Activated CD8-positive, alpha-beta memory T cell treated with anti-CD3 and anti-CD28 coated beads for 48 hours (primary cell): ENCODE measurements around the gene TOM1L2.

Experiments
- DNase-seq, 3 experiments: peaks; one replicate each; pipeline ENCODE4 v3.0.0-alpha.2; 2020; ENCODE audit warnings: low read depth in 2 of 3, low spot score in 2 of 3

Gene TOM1L2

DNA sequence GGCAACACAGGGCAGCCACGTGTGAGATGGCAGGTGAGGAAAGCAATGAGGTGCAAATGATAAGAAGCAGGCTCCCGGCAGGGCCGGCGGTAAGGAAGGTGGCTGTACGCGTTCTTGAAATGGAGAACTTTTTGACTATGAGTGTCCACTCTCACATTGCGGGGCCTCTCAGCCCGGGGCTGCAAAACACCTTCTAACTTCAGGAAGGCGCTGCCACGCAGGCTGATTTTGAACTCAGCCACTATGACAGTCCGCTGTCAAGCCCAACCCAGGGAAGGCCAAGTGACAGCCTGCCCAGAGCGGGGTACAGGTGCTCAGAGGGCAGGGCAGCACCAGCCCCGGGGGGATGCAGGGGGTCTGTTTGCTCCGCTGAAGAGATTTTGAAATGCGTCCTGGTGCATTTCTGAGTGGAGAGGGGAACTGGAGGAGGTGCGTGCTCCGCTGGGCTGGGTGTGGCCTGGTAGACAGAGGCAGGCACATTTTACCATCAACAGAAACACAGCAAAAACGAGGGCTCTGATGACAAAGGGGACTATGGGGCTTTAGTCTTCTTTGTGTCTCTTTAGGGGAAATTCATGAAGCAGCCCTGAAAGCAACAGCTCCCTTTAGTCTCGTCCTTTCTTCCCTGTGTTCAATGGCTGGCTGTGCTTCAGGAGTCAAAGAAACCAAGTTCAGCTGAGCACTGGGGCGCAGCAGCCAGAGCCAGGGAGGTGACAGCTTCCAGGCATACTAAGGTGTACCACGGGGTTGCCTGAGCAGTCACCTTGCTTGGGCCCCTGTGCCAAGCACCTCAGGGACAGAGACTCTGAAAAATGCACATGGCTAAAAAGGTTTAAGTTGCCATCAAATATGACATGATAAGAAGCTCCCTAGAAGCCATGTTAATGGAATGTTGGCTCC lies 120.8 kb downstream of the TOM1L2 start:
- DNase-seq, result no peak

DNA sequence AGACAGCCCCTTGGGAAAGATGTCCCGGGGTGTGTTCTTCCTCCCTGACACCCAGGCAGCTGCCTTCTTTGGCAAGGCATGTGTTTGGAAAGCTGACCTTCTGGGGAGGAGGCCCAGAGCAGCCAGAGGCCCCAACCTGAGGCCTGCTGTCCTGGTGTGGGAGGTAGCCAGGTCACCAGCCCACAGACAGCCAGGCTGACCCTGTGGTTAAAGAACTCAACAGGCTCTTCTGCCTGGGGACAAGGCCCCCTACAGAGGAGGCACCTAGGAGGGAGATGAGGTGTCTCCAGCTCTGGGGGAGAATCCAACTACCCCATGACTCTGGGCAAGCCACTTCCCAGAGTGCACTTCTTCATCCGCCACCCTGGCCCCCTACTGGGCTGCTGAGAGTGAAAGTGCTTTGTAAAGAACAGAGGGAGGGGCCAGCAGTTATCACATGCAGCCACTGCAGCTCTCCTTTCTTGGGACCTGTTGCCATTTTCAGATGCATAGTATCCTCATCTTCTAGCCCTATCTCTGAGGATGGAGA lies 122.3 kb downstream of the TOM1L2 start:
- peak in 1 of 3 experiments; percentile 56 for DNase-seq

DNA sequence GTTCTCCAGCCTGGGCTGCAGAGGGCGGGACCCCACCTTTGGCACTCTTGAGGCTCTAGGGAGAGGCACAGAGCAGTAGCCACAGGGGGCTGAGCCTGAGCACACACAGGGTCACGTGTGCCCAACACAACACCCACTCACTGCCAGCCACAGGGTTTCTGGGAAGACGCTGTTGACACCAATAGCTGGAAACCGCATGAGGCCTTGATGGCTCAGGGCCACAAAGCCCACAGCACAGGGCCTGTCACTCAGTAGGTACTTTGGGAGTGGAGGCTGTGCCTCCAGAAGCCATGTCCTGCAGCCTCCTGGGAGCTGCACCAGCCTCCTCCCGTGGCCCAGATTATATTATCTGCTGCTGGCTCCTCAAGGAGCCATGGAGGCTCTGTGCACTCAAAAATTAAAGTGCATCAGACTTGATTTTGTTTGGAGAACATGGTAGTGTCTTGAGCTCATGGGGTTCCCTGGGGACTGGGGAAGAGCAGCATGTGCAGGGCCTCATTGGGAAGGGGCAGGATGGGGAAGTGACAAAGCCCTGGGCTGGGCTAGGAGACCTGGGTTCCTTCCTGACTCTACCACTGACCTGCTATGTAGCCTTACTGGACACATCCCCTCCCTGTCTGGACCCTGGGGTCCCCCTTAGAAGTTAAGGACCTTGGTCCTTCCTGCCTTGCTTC lies 122.9 kb downstream of the TOM1L2 start:
- peak; percentile 68 to 73 (median 71) for DNase-seq

DNA sequence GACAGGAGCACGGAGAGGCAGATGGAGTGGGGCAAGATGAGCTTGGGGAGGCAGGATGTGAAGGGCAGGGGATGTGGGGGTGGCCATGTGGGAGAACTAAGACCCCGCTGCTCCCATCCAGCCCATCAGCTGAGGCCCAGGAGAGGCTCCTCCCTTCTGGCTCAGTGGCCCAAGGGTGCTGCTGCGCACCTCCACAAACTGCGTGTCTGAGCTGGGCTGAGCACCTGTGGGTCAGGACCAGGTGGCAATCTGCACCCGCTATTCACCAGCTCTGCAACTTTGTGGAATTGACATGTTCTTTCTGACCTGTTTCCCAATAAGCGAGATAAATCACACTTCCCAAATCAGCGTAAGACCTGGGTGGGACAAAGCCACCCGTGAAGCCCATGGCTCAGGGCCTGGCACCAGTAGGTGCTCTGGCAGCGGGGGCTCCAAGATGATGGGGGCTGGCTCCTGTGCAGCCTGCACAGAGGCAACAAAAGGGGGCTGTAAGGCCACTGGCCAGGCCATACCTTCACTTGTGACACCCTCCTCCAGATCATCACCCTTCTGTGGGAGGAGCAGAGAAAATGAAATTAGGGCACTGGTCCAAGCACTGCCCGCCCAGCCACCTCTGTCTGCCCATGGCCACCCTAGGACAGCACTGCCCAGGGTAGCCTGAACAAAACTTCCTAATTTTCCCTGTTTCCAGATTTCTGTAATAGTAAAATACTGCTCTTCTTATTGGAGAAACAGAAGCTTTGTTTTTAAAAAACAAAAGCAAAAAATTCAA lies 123.7 kb downstream of the TOM1L2 start:
- DNase-seq, result no peak

DNA sequence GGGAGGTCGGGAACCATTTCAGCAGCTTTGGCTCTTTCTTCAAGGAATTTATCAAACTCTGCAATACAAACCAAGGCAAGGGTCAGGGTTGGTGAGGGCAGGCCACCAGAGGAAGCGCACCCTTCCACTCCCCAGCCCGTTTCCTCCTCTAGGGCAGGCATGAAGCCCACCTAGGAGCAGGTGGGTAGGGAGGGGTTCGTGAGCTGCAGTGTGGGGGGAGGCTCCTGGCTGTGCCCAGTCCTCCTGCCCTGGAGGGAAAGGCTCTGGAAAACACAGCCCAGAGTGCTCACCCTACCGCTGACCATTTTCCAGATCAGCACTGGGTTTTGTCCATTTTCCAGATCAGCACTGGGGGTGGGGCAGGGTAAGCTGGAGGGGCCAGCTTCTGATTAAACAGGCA lies 124.5 kb downstream of the TOM1L2 start:
- DNase-seq, result no peak

DNA sequence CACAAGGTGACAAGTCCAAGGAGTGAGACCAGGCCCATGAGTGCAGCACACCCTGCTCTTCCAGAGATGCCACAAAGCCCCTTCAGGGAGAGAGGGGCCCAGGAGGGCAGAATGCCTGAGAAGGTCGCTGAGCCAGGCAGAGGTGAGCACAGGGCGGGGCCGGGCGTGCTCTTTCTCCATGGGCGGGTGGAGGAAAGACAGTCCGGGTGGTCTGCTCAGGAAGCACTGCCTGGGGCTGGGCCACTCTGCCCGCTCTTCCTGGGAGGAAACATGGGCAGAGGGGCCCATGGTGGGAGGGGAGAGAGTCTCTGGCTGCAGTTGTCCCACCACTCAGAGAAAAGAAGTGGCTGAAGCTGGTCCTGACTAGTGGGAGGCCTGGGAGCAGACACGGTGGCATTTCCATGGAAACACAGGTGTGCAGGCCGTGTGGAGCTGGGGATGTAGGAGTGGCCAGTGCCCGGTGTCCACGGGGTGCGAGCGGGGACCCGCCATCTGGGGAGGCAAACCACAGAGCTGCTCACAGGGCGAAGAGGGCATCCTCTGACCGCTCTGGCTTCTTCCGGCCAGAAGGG lies 125.0 kb downstream of the TOM1L2 start:
- DNase-seq, result no peak

DNA sequence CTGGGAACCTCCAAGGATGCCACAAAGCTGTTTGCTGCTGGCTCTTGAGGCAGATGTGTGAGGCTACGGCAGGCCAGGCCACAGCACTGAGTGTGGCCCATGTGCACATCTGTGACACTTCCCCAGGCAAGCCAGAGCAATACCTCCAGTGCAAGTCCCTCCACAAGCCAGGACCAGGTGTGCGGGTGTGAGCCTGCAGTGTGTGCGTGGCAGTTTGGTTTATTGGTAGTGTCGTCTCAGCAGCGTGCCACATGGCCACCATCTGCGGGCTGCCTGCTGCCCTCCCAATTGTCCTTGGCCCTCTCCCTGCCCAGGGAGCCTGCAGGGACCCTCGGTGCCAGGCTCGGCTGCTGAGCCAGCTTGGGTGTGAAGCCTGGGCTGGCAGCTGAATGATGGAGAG lies 125.6 kb downstream of the TOM1L2 start:
- no peak for DNase-seq

DNA sequence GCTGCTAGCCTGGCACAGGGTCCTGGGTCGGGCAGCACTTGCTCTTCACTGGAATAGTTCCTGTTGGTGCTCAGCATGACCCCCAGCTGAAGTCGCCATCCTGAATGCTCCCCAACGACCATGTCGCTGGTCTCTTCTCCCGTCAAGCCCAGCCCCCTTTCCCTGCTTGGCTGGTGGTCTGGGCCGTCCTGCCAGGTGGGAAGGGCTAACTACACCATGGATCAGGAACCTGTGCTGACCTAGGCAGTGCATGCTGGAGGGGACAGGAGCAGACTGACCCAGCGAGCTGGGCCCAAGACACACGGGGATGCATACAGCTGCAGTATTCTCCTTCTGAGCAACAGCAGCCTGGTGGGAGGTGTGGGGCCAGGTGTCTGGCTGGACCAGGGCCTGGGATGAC lies 126.2 kb downstream of the TOM1L2 start:
- no peak for DNase-seq

DNA sequence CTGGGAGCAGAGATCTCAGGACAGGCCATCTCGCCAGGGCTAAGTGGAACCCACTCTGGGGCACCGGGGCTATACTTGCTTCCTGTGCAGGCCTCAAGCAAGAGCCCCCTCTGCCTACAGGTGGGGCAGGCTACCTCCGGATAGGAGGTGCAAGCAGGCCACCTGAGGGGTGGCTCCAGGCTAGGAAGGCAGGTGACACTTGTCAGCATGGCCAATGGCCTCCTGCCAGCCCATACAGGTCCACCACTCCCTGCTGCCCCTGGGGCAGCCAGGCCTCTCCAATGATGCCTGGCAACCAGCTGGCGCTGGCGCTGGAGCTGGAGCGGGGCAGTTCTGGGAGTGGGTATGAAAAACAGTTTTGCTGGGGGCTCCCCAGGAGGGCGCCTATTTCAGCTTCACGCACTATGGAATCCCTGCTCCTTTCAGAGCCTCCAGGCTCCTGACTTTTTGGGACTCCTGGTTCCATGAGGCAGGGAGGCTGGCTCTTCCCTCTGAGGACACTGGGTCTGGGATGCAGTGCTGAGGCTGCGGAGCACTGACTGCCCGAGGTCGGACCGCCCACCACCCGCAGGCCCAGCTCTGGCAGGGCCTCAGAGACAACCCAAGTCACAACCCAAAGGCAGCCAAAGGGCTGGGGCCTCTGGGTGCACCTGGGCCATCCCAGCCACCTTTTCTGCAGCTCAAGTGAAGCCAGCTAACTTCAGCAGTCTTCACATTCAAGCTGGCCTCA lies 127.0 kb downstream of the TOM1L2 start:
- no peak for DNase-seq

DNA sequence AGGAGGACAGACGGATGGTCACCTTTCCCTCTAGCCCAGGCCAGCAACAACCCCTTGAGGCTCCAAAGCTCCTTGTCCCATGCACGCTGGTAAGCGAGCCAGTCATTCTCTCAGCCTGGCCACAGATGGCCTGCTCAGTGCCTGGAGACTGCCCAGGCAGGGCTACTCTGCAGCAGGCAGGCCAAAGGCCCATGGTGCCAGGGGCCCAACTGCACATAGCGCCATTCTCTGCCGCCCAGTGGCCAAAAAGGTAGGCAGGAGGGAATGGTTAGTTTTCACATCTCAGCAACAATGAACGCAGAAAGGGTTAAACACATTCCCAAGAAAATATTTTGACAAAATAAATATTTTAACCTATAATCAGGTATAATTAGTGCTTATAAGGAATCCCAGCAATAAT lies 127.7 kb downstream of the TOM1L2 start:
- DNase-seq, result no peak

DNA sequence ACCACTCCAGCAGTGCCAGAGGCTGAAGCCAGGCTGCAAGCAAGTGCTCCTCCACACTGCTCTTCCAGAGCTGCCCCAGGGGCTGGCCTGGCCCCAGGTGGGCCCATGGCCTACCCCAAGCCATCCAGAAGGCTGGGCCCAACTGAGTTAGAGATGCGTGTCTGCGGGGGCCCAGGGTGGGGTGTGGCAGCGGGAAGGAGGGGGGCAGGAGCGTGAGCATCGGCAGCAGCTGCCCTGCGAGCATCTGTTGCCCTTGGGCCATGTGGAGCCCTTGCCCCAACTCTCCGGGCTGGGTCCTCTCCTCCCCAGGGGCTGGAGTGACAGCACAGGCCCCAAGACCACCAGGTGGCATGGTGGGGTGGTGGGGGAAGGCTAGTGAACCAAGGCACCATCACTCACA lies 128.1 kb downstream of the TOM1L2 start:
- DNase-seq, result no peak

DNA sequence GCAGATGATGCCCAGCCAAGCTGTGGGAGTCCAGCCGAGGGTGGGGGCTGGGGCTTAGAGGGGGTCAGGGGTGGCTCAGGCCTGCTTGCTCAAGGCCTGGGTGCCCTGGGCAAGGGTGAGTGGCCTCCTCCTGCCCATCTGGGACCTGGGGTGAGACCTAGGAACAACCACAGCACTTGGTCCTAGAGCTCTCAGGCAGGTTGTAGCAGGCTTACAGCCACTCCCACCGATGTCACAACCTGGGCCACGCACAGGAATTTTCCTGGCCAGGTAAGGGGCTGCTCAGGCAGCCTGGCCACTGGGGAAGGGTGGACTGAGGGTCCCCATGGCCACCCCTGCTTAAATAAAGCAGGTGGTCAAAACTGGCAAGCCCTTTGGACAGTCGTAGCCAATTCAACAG lies 129.1 kb downstream of the TOM1L2 start:
- no peak for DNase-seq

DNA sequence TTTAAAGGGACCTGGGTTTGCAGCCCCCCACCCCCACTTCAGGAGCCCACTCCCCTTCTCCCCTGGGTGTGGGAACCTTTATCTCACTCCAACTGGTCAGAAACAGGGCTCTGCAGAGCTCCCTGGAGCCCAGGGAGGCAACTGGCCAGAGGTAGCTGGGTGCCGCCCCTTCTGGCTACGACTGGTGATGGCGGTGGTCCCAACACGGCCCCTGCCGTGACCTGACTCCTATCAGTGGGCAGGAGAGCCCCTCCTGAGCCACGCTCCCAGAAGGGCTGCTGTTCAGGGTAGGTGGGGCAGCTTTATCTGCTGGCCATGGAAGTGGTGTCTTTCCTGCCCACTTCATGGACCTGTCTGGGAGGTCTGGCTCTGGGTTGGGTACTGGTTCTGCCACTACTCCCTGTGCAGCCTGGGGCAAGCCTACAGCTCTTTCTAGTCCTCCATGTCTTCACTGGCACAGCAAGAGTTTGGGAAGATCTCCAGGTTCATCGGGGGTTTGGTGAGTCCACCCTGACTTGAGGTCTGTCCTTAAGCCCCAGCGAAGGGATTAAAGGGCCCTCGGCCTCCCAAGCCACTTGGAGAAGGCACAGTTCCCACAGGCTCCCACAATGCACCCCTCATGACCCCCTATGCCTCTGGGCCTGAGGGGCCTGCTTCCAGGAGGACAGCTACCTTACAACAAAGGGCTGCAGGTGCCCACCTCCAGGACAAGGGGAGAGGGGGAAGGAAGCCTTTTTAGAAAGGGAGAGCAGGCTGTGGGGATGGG lies 129.9 kb downstream of the TOM1L2 start:
- no peak for DNase-seq

DNA sequence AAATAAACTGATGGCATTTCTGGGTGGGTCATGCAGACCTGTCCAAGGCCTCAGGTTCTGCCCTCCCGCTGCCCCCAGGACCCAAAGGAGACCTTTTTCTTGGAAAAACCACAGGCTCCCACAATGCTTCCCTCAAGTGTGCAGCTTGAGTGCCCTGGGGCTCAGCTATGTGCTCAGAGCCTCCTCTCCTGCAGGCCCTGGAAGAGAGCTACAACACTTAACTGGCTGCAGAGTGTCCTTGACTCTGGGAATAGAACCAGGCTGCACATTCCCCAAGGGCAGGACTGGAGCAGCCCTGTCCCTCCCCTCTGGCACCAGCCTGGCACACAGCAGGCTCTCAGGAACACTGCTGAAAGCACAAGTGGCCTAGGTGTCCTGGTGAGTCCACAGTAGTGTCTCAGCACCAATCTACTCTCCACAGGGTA lies 130.6 kb downstream of the TOM1L2 start:
- DNase-seq, result no peak

DNA sequence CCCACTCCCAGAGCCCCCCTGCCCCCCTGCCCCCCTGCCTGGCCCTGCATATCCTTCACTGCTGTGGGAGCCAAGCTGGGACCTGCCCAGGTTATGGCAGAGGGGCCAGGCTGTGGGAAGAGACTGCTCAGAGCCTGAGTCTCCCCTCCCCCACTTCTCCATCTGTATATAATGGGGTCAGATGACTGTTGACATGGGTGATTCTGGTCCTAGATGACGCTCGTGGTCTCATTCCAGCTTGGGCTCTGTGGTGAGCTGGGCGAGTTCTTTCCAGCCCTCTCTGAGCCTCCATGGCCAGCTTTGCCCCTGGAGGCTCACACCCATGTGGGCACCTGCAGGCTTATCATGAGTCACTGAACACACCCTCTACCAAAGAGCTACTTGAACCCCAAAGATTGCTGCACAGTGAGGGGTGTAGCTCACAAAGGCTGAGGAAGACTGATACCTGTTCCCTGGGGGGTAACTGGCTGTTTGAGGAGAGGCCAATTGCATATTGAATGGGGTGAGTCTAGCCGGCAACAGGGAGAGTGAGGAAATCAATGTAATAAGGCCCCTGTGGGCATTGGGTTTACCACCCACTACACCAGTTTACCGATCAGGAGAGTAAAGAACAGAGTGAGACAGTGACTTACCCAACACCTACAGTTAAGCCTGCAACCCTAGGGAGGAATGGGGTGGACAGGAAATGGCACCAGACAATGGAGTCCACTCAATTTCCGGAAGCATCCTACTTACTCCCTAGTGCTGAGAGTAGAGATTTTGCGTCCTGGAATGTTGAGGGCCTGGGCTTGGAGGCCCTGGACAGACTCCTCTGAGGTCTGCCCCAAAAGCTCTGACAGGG lies 131.2 kb downstream of the TOM1L2 start:
- DNase-seq, result no peak

DNA sequence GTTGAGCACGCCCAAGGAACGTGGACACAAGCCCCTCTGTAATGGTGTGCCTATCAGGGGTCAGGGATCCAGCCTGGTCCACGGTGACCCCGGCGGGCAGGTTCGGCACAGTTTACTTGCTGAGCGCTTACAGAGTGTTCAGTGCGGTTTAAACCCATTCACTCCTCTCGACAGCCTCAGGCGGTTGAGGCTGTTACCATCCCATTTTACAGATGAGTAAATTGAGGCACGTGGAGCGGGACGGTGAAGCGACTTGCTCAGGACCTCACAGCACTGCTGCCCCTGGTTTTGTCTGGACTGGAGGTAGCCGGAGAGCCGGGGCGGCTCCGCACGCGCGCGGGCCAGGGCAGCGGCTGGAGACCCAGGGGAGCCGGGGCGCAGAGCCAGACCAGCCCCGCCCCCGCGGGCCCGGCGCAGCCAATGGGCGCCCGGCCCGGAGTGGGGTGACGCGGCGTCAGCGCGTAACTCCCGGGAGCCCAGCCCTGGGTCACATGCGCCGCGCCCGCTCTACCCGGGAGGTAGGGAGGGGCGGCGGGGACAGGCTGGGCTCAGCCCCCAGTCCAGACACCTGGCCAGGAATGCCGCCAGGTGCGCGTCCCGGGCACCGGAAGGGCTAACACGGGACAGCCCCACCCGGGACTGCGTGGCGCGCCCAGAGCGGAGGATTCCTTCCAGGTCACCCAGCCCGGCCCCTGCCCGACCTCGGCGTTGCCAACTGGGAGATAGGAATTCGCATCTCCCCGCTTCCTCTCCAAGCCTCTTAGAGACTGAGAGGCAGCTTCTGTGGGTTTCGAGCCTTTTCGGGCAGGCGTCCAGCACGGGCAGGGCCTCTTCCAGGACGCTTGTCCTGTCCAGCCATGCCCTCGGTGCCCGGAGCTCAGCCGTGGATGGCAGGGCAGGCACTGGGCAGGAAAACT lies 132.2 kb downstream of the TOM1L2 start:
- peak in 1 of 3 experiments; percentile 72 for DNase-seq
